GM12878 (cell line): ENCODE results near the gene STX12. TPM values are rescaled to one million over a fixed set of nuclear protein-coding genes. Genes with fewer than 3 reads are reported as not detected.
A peak's percentile ranks its signal among the peaks of the same experiment; 100 is the strongest.

ENCODE experiments used
- BRCA1 ChIP-seq: IDR thresholded peaks from 2 replicates; pipeline ENCODE4 v1.6.1; 2011; ENCODE audit warnings: low read depth, low read length, improper control_type of control experiment
- CBFB ChIP-seq: IDR thresholded peaks from 2 replicates; pipeline ENCODE4 v1.6.1; 2016; ENCODE audit warnings: antibody characterized with exemption, low read depth
- CEBPB ChIP-seq, 2 experiments: fragments of 150-350 bp in 1 of 2; IDR thresholded peaks; 2 replicates each; pipeline ENCODE4 v1.6.1; 2012 to 2014; ENCODE audit warnings: low read depth in 2 of 2, low read length in 2 of 2, borderline replicate concordance in 1 of 2, inconsistent platforms in 1 of 2
- CREM ChIP-seq: IDR thresholded peaks from 2 replicates; pipeline ENCODE4 v1.6.1; 2014; ENCODE audit warnings: antibody characterized with exemption, low read depth
- EGR1 ChIP-seq, 2 experiments: IDR thresholded peaks; 1 replicate in 1 of 2; 2 replicates in 1 of 2; pipeline ENCODE4 v1.6.1; 2011 to 2012; ENCODE audit warnings: low read depth in 2 of 2, low read length in 2 of 2, borderline replicate concordance in 1 of 2, mild to moderate bottlenecking in 1 of 2, moderate library complexity in 1 of 2
- ESRRA ChIP-seq: IDR thresholded peaks from 2 replicates; pipeline ENCODE4 v1.6.1; 2012; ENCODE audit warnings: mild to moderate bottlenecking, low read length, improper control_type of control experiment
- ETV6 ChIP-seq, 2 experiments: fragments of 450-650 bp in 1 of 2; IDR thresholded peaks in 1 of 2; conservative IDR thresholded peaks in 1 of 2; 2 replicates each; pipeline ENCODE4 v1.6.1; 2014; ENCODE audit warnings: antibody characterized with exemption in 1 of 2, borderline replicate concordance in 1 of 2, low read depth in 1 of 2, mild to moderate bottlenecking in 1 of 2, moderate library complexity in 1 of 2
- EZH2 ChIP-seq: IDR thresholded peaks from 2 replicates; pipeline ENCODE4 v1.6.1; 2012; ENCODE audit warnings: low read depth, mild to moderate bottlenecking, control low read depth, inconsistent platforms, low read length, borderline replicate concordance; ENCODE audit not compliant: control insufficient read depth
- HDAC6 ChIP-seq: fragments of 200-600 bp; sonication (generic); IDR thresholded peaks from one replicate; pipeline ENCODE4 v1.8.0; 2017; ENCODE audit warnings: antibody characterized with exemption; ENCODE audit not compliant: unreplicated experiment
- MTA3 ChIP-seq: IDR thresholded peaks from 2 replicates; pipeline ENCODE4 v1.6.1; 2012; ENCODE audit warnings: low read length, inconsistent platforms, borderline replicate concordance
- MYB ChIP-seq: fragments of 150-350 bp; IDR thresholded peaks from 2 replicates; pipeline ENCODE4 v1.6.1; 2014; ENCODE audit warnings: mild to moderate bottlenecking, low read depth, low read length, borderline replicate concordance
- NBN ChIP-seq: fragments of 450-650 bp; IDR thresholded peaks from 2 replicates; pipeline ENCODE4 v1.6.1; 2016
- NFIC ChIP-seq: IDR thresholded peaks from 2 replicates; pipeline ENCODE4 v1.6.1; 2012; ENCODE audit warnings: low read depth, mild to moderate bottlenecking, inconsistent platforms, low read length, moderate library complexity
- RFX5 ChIP-seq: IDR thresholded peaks from 2 replicates; pipeline ENCODE4 v1.6.1; 2011; ENCODE audit warnings: low read depth, low read length, improper control_type of control experiment
- SMARCA5 ChIP-seq: fragments of 450-650 bp; IDR thresholded peaks from 2 replicates; pipeline ENCODE4 v1.6.1; 2017; ENCODE audit warnings: mild to moderate bottlenecking
- SUZ12 ChIP-seq: fragments of 200-600 bp; sonication (generic); IDR thresholded peaks from one replicate; pipeline ENCODE4 v1.6.1; 2018; ENCODE audit warnings: antibody characterized with exemption, mild to moderate bottlenecking; ENCODE audit not compliant: unreplicated experiment
- TARDBP ChIP-seq: IDR thresholded peaks from 2 replicates; pipeline ENCODE4 v1.6.1; 2016; ENCODE audit warnings: borderline replicate concordance
- YBX1 ChIP-seq: fragments of 450-650 bp; IDR thresholded peaks from 2 replicates; pipeline ENCODE4 v1.6.1; 2016; ENCODE audit warnings: antibody characterized with exemption
- ZNF274 ChIP-seq: IDR thresholded peaks from one replicate; pipeline ENCODE4 v1.8.0; 2011; ENCODE audit not compliant: insufficient read length, insufficient read depth
- polyA plus RNA-seq, 11 experiments: library from polyadenylated mRNA; depleted of rRNA in 4 of 11; unstranded in 6 of 11; stranded (reverse) in 5 of 11; fragments of >200 nt; fragmentation: Nextera tagmentation in 4 of 11; fragmentation: Illumina TruSeq in 1 of 11; extraction: Ambion mirVana in 4 of 11; extraction: Trizol in 1 of 11; gene quantifications; 1 replicate in 1 of 11; 2 replicates in 10 of 11; pipeline versions ENCODE4 v1.2.1 to v1.2.3, GENCODE V29; 2011 to 2016; ENCODE audit warnings: inconsistent platforms in 2 of 11, missing spikeins in 2 of 11, low read depth in 1 of 11
- total RNA-seq, 4 experiments: library from RNA; depleted of rRNA in 3 of 4; stranded (reverse); fragments of >200 nt in 3 of 4; fragmentation: Illumina TruSeq in 1 of 4; extraction: Trizol in 1 of 4; gene quantifications; 2 replicates each; pipeline versions ENCODE4 v1.2.1 to v1.2.3, GENCODE V29; 2013 to 2021
- TF ChIP-seq, protein P1 (sequence below): fragments of 450-650 bp; IDR thresholded peaks from 2 replicates; pipeline ENCODE4 v1.6.1; 2017; ENCODE audit warnings: mild to moderate bottlenecking, moderate library complexity
- TF ChIP-seq, protein P2 (sequence below): IDR thresholded peaks from 2 replicates; pipeline ENCODE4 v1.6.1; 2011; ENCODE audit warnings: low read depth, low read length, improper control_type of control experiment, borderline replicate concordance
- TF ChIP-seq, protein P3 (sequence below): fragments of 450-650 bp; IDR thresholded peaks from 2 replicates; pipeline ENCODE4 v1.6.1; 2017; ENCODE audit warnings: mild to moderate bottlenecking, moderate library complexity

STX12 gene
- total and polyA plus RNA-seq, 10 of the 15 experiments (the other 5 are each of a cell fraction or from before 2014, with no cell fraction given): 20.2 to 35.0 (median 28.1) TPM

DNA sequence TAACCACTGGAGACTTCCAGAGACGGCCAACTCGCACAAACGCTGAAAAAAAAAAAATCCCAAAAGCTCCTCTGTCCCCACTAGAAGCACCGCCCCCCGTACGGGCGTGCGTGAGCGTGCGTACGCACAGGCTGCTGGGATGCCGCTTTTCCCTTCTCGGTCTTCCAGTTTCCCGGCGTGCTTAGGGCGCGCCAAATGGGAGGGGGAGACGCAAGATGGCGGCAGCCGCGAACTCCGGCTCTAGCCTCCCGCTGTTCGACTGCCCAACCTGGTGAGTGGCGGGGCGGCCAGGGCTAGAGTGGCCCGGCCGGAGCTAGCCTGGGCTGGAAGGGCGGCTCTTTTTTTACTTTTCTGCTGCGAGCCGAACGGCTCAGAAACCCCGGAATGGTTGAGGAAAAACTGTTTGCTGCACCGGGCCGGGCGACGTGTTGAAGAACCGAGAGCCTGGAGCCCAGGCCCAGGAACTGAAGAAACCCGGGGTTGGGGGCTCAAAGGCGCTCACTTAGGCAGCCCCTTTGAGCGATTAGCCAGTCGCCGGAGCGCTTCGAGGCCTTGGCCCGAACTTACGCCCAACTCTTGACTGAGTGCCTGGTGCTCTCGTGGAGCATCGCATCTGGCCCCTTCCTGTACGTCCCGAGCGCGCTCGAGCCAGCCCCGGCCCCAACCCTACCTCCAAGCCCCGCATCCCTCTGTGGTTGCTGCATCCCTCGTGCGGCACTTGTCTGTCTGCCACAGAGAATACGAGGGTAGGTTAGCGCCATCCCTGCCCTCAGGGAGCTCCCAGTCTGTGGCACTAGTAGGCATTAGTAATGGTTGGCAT lies 57.8 kb downstream of the STX12 start, which contains the start of gene PPP1R8 (continued):
- TF ChIP-seq, protein P1, sequence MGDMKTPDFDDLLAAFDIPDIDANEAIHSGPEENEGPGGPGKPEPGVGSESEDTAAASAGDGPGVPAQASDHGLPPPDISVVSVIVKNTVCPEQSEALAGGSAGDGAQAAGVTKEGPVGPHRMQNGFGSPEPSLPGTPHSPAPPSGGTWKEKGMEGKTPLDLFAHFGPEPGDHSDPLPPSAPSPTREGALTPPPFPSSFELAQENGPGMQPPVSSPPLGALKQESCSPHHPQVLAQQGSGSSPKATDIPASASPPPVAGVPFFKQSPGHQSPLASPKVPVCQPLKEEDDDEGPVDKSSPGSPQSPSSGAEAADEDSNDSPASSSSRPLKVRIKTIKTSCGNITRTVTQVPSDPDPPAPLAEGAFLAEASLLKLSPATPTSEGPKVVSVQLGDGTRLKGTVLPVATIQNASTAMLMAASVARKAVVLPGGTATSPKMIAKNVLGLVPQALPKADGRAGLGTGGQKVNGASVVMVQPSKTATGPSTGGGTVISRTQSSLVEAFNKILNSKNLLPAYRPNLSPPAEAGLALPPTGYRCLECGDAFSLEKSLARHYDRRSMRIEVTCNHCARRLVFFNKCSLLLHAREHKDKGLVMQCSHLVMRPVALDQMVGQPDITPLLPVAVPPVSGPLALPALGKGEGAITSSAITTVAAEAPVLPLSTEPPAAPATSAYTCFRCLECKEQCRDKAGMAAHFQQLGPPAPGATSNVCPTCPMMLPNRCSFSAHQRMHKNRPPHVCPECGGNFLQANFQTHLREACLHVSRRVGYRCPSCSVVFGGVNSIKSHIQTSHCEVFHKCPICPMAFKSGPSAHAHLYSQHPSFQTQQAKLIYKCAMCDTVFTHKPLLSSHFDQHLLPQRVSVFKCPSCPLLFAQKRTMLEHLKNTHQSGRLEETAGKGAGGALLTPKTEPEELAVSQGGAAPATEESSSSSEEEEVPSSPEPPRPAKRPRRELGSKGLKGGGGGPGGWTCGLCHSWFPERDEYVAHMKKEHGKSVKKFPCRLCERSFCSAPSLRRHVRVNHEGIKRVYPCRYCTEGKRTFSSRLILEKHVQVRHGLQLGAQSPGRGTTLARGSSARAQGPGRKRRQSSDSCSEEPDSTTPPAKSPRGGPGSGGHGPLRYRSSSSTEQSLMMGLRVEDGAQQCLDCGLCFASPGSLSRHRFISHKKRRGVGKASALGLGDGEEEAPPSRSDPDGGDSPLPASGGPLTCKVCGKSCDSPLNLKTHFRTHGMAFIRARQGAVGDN: peak; percentile 74; the same call in 1 of the 2 replicates
- no peak; the same call in 1 of the 2 replicates for TF ChIP-seq NBN
- TF ChIP-seq CREM: peak; percentile 51
- peak; percentile 32 to 87 for TF ChIP-seq EGR1 (IDR thresholded peaks at IDR 0.05; ENCODE audit: borderline replicate concordance in 1 of 2, low read depth in 2 of 2, low read length in 2 of 2)
- TF ChIP-seq MYB: no peak
- no peak for TF ChIP-seq ZNF274
- TF ChIP-seq SMARCA5: peak; percentile 37; the same call in 1 of the 2 replicates
- no peak for TF ChIP-seq SUZ12
- TF ChIP-seq ETV6 (conservative IDR thresholded peaks at IDR 0.05 in 1 of 2, IDR thresholded peaks at IDR 0.05 in 1 of 2; ENCODE audit: borderline replicate concordance in 1 of 2, low read depth in 1 of 2): no peak
- TF ChIP-seq, protein P2, sequence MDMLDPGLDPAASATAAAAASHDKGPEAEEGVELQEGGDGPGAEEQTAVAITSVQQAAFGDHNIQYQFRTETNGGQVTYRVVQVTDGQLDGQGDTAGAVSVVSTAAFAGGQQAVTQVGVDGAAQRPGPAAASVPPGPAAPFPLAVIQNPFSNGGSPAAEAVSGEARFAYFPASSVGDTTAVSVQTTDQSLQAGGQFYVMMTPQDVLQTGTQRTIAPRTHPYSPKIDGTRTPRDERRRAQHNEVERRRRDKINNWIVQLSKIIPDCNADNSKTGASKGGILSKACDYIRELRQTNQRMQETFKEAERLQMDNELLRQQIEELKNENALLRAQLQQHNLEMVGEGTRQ: no peak
- TF ChIP-seq TARDBP: no peak
- no peak for TF ChIP-seq BRCA1
- no peak for TF ChIP-seq RFX5
- TF ChIP-seq CBFB: peak; percentile 72; the same call in 1 of the 2 replicates
- TF ChIP-seq HDAC6: no peak
- no peak for TF ChIP-seq ESRRA
- no peak for TF ChIP-seq EZH2
- no peak for TF ChIP-seq CEBPB (IDR thresholded peaks at IDR 0.05; ENCODE audit: borderline replicate concordance in 1 of 2, low read depth in 2 of 2, low read length in 2 of 2)
- TF ChIP-seq YBX1: no peak
- TF ChIP-seq, protein P3, sequence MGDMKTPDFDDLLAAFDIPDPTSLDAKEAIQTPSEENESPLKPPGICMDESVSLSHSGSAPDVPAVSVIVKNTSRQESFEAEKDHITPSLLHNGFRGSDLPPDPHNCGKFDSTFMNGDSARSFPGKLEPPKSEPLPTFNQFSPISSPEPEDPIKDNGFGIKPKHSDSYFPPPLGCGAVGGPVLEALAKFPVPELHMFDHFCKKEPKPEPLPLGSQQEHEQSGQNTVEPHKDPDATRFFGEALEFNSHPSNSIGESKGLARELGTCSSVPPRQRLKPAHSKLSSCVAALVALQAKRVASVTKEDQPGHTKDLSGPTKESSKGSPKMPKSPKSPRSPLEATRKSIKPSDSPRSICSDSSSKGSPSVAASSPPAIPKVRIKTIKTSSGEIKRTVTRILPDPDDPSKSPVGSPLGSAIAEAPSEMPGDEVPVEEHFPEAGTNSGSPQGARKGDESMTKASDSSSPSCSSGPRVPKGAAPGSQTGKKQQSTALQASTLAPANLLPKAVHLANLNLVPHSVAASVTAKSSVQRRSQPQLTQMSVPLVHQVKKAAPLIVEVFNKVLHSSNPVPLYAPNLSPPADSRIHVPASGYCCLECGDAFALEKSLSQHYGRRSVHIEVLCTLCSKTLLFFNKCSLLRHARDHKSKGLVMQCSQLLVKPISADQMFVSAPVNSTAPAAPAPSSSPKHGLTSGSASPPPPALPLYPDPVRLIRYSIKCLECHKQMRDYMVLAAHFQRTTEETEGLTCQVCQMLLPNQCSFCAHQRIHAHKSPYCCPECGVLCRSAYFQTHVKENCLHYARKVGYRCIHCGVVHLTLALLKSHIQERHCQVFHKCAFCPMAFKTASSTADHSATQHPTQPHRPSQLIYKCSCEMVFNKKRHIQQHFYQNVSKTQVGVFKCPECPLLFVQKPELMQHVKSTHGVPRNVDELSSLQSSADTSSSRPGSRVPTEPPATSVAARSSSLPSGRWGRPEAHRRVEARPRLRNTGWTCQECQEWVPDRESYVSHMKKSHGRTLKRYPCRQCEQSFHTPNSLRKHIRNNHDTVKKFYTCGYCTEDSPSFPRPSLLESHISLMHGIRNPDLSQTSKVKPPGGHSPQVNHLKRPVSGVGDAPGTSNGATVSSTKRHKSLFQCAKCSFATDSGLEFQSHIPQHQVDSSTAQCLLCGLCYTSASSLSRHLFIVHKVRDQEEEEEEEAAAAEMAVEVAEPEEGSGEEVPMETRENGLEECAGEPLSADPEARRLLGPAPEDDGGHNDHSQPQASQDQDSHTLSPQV: no peak
- no peak for TF ChIP-seq NFIC
- no peak for TF ChIP-seq MTA3
